Breast epithelium (tissue), 4 donors: ENCODE data around the gene PRKD1. TPM values are rescaled to one million over a fixed set of nuclear protein-coding genes. Genes with fewer than 3 reads are reported as not detected.

Experiments used
- DNase-seq, 2 donors: peaks; one replicate each; pipeline ENCODE4 v3.0.0-alpha.2; 2019; ENCODE audit warnings: low spot score in 2 of 2
- H3K27ac ChIP-seq, 2 donors: fragments of 200-600 bp; sonication (generic) in 1 of 2; one replicate each; pipeline ENCODE4 v1.5.1; 2016 to 2019; ENCODE audit warnings: mild to moderate bottlenecking in 1 of 2
- H3K27me3 ChIP-seq, 2 donors: fragments of 200-600 bp; sonication (generic) in 1 of 2; one replicate each; pipeline versions ENCODE4 v1.5.1 to v1.6.0; 2017 to 2019; ENCODE audit warnings: control low read depth in 1 of 2, mild to moderate bottlenecking in 1 of 2
- H3K36me3 ChIP-seq: fragments of 200-600 bp; one replicate; pipeline ENCODE4 v1.5.1; 2019
- H3K4me1 ChIP-seq, 2 donors: fragments of 200-600 bp; sonication (generic); one replicate each; pipeline ENCODE4 v1.5.1; 2016 to 2019; ENCODE audit warnings: control low read depth in 1 of 2
- H3K4me3 ChIP-seq, 3 donors: fragments of 200-600 bp; sonication (generic); 1 replicate in 2 of 3; 2 replicates in 1 of 3; pipeline ENCODE4 v1.5.1; 2016 to 2019; ENCODE audit warnings: mild to moderate bottlenecking in 3 of 3, moderate library complexity in 2 of 3
- H3K9me3 ChIP-seq, 2 donors: fragments of 200-600 bp; sonication (generic) in 1 of 2; one replicate each; pipeline ENCODE4 v1.5.1; 2016 to 2019; ENCODE audit warnings: control low read depth in 1 of 2
- POLR2A ChIP-seq: fragments of 450-650 bp; IDR thresholded peaks from one replicate; pipeline ENCODE4 v1.6.1; 2016; ENCODE audit warnings: antibody characterized with exemption, mild to moderate bottlenecking, moderate library complexity
- POLR2AphosphoS5 ChIP-seq, 3 donors: sonication (generic); formaldehyde crosslinking; IDR thresholded peaks; one replicate each; pipeline ENCODE4 v1.6.1; 2017; ENCODE audit warnings: antibody characterized with exemption in 3 of 3
- intact Hi-C: fragments of 100-400 bp; cut with DNase I; formaldehyde crosslinking; loops from one replicate; pipeline ENCODE4 v1.15.1; 2023; ENCODE audit warnings: low total_unique reads
- total RNA-seq, 3 donors: library from RNA; depleted of rRNA; stranded (reverse); fragments of >200 nt; gene quantifications; one replicate each; pipeline ENCODE4 v1.1.0, GENCODE V29; 2016
- TF ChIP-seq, protein P1 (sequence below), 3 donors: fragments of 450-650 bp; IDR thresholded peaks; one replicate each; pipeline ENCODE4 v1.5.1; 2016 to 2017; ENCODE audit warnings: antibody characterized with exemption in 3 of 3, mild to moderate bottlenecking in 3 of 3, moderate library complexity in 3 of 3

PRKD1 gene
- total RNA-seq, 3 donors from 2014 or later = 14.1 to 26.1 (median 22.7) TPM

DNA sequence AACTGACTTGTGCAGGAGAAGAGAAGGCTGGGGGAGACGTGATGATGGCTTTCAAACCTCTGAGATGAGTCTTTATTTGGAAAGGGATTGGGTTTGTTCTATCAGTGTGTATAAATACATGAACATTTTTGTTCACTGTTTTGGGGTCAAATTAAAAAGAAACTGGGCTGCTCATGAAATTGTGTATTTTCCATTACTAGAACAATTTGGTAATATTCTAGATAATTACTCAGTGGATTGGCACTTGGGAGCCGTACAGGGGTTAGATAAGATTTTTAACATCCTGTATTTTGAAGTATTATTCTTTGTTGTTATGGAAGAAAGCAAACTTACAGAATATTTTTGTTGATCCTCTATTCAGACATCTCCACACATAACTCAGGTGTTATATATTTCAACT lies 340.6 kb downstream of the PRKD1 start:
- no peak overlapping the region for H3K27ac ChIP-seq
- H3K27me3 ChIP-seq = no peaks in the 10 kb centered on the region
- H3K4me3 ChIP-seq = no peak overlapping the region
- intact Hi-C loops = loop anchor here (5.0 kb wide), 1 partner anchor 465 kb away; no protein-coding TSS in a partner anchor
- TF ChIP-seq POLR2AphosphoS5 (IDR thresholded peaks at IDR 0.05) (no peak), POLR2A (no peak)
- TF ChIP-seq, protein P1, sequence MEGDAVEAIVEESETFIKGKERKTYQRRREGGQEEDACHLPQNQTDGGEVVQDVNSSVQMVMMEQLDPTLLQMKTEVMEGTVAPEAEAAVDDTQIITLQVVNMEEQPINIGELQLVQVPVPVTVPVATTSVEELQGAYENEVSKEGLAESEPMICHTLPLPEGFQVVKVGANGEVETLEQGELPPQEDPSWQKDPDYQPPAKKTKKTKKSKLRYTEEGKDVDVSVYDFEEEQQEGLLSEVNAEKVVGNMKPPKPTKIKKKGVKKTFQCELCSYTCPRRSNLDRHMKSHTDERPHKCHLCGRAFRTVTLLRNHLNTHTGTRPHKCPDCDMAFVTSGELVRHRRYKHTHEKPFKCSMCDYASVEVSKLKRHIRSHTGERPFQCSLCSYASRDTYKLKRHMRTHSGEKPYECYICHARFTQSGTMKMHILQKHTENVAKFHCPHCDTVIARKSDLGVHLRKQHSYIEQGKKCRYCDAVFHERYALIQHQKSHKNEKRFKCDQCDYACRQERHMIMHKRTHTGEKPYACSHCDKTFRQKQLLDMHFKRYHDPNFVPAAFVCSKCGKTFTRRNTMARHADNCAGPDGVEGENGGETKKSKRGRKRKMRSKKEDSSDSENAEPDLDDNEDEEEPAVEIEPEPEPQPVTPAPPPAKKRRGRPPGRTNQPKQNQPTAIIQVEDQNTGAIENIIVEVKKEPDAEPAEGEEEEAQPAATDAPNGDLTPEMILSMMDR (IDR thresholded peaks at IDR 0.05) = no peak
- no peaks in the 10 kb centered on the region for H3K4me1 ChIP-seq
- no peak for DNase-seq
- no peaks in the 10 kb centered on the region for H3K9me3 ChIP-seq
- no peaks in the 10 kb centered on the region for H3K36me3 ChIP-seq

DNA sequence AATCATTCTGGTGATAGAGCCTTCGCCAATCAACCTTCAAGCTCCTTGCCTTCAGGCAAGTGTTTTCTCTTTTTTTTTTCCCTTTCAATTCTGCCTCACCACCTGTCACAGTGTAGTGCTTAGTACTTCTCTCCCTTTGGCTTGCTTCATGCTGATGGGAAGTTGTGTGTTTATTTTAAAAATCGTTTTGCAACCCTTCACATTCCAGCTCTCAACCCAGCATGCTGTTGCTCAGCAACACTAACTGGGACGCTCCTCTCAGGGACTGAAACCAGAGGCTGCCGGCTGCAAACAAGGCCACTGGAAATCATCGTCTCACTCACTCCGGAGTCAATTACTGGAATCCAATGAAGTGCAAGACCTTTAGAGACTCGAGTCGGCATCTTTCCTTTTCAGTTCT lies 342.7 kb downstream of the PRKD1 start:
- no peak overlapping the region for H3K4me3 ChIP-seq
- no peak for TF ChIP-seq POLR2AphosphoS5 (IDR thresholded peaks at IDR 0.05)
- TF ChIP-seq, protein P1 (IDR thresholded peaks at IDR 0.05) = no peak
- H3K9me3 ChIP-seq = no peaks in the 10 kb centered on the region
- intact Hi-C loops = loop anchor here (5.0 kb wide), 1 partner anchor 463 kb away; no protein-coding TSS in a partner anchor
- no peak overlapping the region for H3K27ac ChIP-seq
- H3K36me3 ChIP-seq = no peaks in the 10 kb centered on the region
- H3K4me1 ChIP-seq = no peaks in the 10 kb centered on the region
- no peak for DNase-seq
- no peaks in the 10 kb centered on the region for H3K27me3 ChIP-seq

DNA sequence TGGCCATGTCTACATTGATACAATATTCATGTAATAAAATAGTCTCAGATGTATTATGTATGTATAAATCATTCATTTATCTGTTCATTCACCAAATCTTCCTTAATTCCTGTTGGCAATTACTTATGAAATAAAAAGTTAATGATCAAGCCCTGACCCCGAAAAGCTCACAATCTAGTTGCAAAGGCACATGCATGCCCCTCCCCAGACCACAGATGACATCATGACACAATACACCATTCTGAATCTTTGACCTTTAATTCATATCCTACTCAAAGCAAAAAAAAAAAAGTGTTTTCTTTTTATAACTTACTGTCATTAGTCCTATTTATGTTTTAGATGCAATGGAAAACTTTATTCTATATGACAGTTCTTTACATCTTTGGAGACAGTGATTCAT lies 346.9 kb downstream of the PRKD1 start:
- TF ChIP-seq, protein P1 (IDR thresholded peaks at IDR 0.05) = no peak
- TF ChIP-seq POLR2A (no peak), POLR2AphosphoS5 (IDR thresholded peaks at IDR 0.05) (no peak)

DNA sequence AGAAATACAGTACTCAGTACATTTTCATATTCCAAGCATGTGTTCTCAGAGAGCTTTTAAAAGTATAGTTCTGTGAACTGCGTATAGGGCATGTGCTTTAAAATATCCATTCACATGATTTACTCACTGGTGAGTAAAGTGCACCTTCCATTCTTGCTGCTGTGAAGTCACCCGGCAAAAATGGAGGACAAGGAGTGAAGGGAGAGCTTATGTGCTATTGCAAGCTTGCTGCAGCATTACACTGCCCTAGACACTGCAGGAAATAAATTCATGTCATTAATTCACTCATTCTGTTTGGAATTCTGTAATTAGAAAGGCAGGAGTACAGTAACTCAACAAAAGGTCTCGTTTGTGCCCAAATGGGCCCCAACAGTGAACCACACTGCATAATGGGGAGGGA lies 347.8 kb downstream of the PRKD1 start:
- DNase-seq = no peak
- intact Hi-C loops = no loop called here
- Histone ChIP-seq H3K36me3 (no peaks in the 10 kb centered on the region), H3K4me3 (no peak overlapping the region), H3K27ac (no peak overlapping the region), H3K27me3 (no peaks in the 10 kb centered on the region), H3K9me3 (no peaks in the 10 kb centered on the region), H3K4me1 (no peaks in the 10 kb centered on the region)
- TF ChIP-seq POLR2A (no peak), POLR2AphosphoS5 (IDR thresholded peaks at IDR 0.05) (no peak)
- TF ChIP-seq, protein P1 (IDR thresholded peaks at IDR 0.05) = no peak

More for the DNA sequence above, 346.9 kb downstream of the PRKD1 start:
- intact Hi-C loops = no loop called here
- no peaks in the 10 kb centered on the region for H3K36me3 ChIP-seq
- no peaks in the 10 kb centered on the region for H3K4me1 ChIP-seq
- H3K4me3 ChIP-seq = no peak overlapping the region
- no peaks in the 10 kb centered on the region for H3K9me3 ChIP-seq
- DNase-seq = no peak
- no peak overlapping the region for H3K27ac ChIP-seq
- H3K27me3 ChIP-seq = no peaks in the 10 kb centered on the region

DNA sequence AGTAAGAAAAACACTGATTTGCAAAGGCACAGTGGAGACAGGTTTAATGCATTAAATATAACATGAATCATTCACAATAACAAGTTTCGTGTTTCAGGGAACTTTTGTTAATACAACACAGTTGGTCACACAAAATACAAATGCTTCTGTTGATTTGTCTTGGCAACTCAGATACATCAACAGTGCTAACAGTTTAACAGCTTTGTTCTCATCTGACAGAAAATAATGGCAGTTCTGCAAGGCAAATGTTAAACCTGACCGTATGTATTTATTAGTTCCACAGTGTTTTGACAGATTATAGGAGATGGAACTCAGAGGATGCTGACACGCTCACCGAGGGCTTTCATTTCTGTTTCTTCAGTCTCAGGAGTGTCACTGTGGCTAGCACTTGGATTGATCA lies 350.7 kb downstream of the PRKD1 start:
- TF ChIP-seq POLR2AphosphoS5 (IDR thresholded peaks at IDR 0.05) (no peak), POLR2A (no peak)
- TF ChIP-seq, protein P1 (IDR thresholded peaks at IDR 0.05) = no peak
- H3K9me3 ChIP-seq = peaks cover 0 to 5% of the 10 kb centered on the region in 2 donors

More for the DNA sequence above, 350.7 kb downstream of the PRKD1 start:
- Histone ChIP-seq H3K27me3 (no peaks in the 10 kb centered on the region), H3K4me1 (no peaks in the 10 kb centered on the region), H3K27ac (no peak overlapping the region), H3K4me3 (no peak overlapping the region), H3K36me3 (no peaks in the 10 kb centered on the region)
- intact Hi-C loops = no loop called here
- DNase-seq = no peak
